Sigmoid colon (tissue), 4 donors: ENCODE data around the gene PTPRA.

Source experiments
- CTCF ChIP-seq, 4 experiments: fragments of 450-650 bp in 3 of 4; fragments of 200-600 bp in 1 of 4; IDR thresholded peaks; one replicate each; pipeline ENCODE4 v1.5.1; 2016 to 2019; ENCODE audit warnings: antibody characterized with exemption in 4 of 4, mild to moderate bottlenecking in 3 of 4, moderate library complexity in 2 of 4
- EP300 ChIP-seq, 4 donors: sonication (generic); formaldehyde crosslinking; IDR thresholded peaks; one replicate each; pipeline ENCODE4 v1.6.1; 2017; ENCODE audit warnings: antibody characterized with exemption in 4 of 4
- POLR2A ChIP-seq, 2 donors: fragments of 450-650 bp; IDR thresholded peaks; one replicate each; pipeline ENCODE4 v1.6.1; 2016; ENCODE audit warnings: antibody characterized with exemption in 2 of 2, mild to moderate bottlenecking in 2 of 2, moderate library complexity in 2 of 2
- POLR2AphosphoS5 ChIP-seq, 4 donors: sonication (generic); formaldehyde crosslinking; IDR thresholded peaks; one replicate each; pipeline ENCODE4 v1.6.1; 2017; ENCODE audit warnings: antibody characterized with exemption in 4 of 4

GRCh38 chr20:3068075-3068474, 194.8 kb downstream of the PTPRA start:
- TF ChIP-seq POLR2A (IDR thresholded peaks at IDR 0.05) = no peak
- TF ChIP-seq CTCF (IDR thresholded peaks at IDR 0.05) = no peak
- no peak for TF ChIP-seq POLR2AphosphoS5 (IDR thresholded peaks at IDR 0.05)
- TF ChIP-seq EP300 (IDR thresholded peaks at IDR 0.05) = no peak
